H9 (cell line): ENCODE data around the gene SLC2A14. TPM values are rescaled to one million over a fixed set of nuclear protein-coding genes. Genes with fewer than 3 reads are reported as not detected.

Experiments
- DNase-seq: peaks from one replicate; pipeline ENCODE4 v3.0.0-alpha.2; 2017
- H2AFZ ChIP-seq: one replicate; pipeline ENCODE4 v1.6.1; 2013; ENCODE audit warnings: mild to moderate bottlenecking, low read length, control low read depth, moderate library complexity
- H2AK5ac ChIP-seq: 2 replicates; pipeline ENCODE4 v1.6.1; 2013; ENCODE audit warnings: low read length, control low read depth, mixed read lengths; ENCODE audit not compliant: insufficient read length
- H2BK120ac ChIP-seq: one replicate; pipeline ENCODE4 v1.6.1; 2013; ENCODE audit warnings: low read depth, mild to moderate bottlenecking, low read length, control low read depth, inconsistent platforms; ENCODE audit not compliant: poor library complexity, severe bottlenecking
- H2BK12ac ChIP-seq: 2 replicates; pipeline ENCODE4 v1.6.1; 2013; ENCODE audit warnings: low read length, control low read depth, mixed read lengths, low read depth; ENCODE audit not compliant: insufficient read length
- H2BK15ac ChIP-seq: 2 replicates; pipeline ENCODE4 v1.6.1; 2013; ENCODE audit warnings: low read depth, low read length, control low read depth
- H2BK20ac ChIP-seq: one replicate; pipeline ENCODE4 v1.6.1; 2013; ENCODE audit warnings: low read depth, mild to moderate bottlenecking, low read length, control low read depth, inconsistent platforms; ENCODE audit not compliant: poor library complexity, severe bottlenecking
- H2BK5ac ChIP-seq: 2 replicates; pipeline ENCODE4 v1.6.1; 2013; ENCODE audit warnings: low read length, control low read depth, mixed read lengths; ENCODE audit not compliant: insufficient read length
- H3K14ac ChIP-seq: 2 replicates; pipeline ENCODE4 v1.6.1; 2013; ENCODE audit warnings: low read length, control low read depth; ENCODE audit not compliant: insufficient read depth
- H3K18ac ChIP-seq: 2 replicates; pipeline ENCODE4 v1.6.1; 2013; ENCODE audit warnings: low read depth, mild to moderate bottlenecking, mixed read lengths, low read length, control low read depth; ENCODE audit not compliant: insufficient read length
- H3K23ac ChIP-seq: 2 replicates; pipeline ENCODE4 v1.6.1; 2013; ENCODE audit warnings: low read length, control low read depth, mixed read lengths, low read depth; ENCODE audit not compliant: insufficient read length
- H3K23me2 ChIP-seq: 2 replicates; pipeline ENCODE4 v1.6.1; 2013; ENCODE audit warnings: low read depth, mild to moderate bottlenecking, mixed read lengths, low read length, control low read depth; ENCODE audit not compliant: insufficient read length, poor library complexity, severe bottlenecking
- H3K27ac ChIP-seq: 2 replicates; pipeline ENCODE4 v1.5.1; 2013; ENCODE audit warnings: low read length, control low read depth, mixed read lengths, low read depth; ENCODE audit not compliant: insufficient read length
- H3K27me3 ChIP-seq: 2 replicates; pipeline ENCODE4 v1.6.1; 2013; ENCODE audit warnings: low read length, control low read depth, inconsistent platforms; ENCODE audit not compliant: insufficient read depth
- H3K4ac ChIP-seq: 2 replicates; pipeline ENCODE4 v1.6.1; 2013; ENCODE audit warnings: low read depth, mild to moderate bottlenecking, control low read depth, inconsistent platforms, low read length, moderate library complexity
- H3K4me1 ChIP-seq: 2 replicates; pipeline ENCODE4 v1.6.1; 2013; ENCODE audit warnings: low read length, control low read depth, inconsistent platforms; ENCODE audit not compliant: insufficient read depth
- H3K4me2 ChIP-seq: 2 replicates; pipeline ENCODE4 v1.6.1; 2013; ENCODE audit warnings: low read length, control low read depth, mixed read lengths; ENCODE audit not compliant: insufficient read length, insufficient read depth
- H3K56ac ChIP-seq: 2 replicates; pipeline ENCODE4 v1.6.1; 2013; ENCODE audit warnings: low read depth, mild to moderate bottlenecking, mixed read lengths, low read length, control low read depth; ENCODE audit not compliant: insufficient read length
- H3K79me1 ChIP-seq: 2 replicates; pipeline ENCODE4 v1.6.1; 2013; ENCODE audit warnings: low read depth, mild to moderate bottlenecking, moderate library complexity, low read length, control low read depth, inconsistent platforms; ENCODE audit not compliant: insufficient read depth, poor library complexity, severe bottlenecking
- H3K79me2 ChIP-seq: 2 replicates; pipeline ENCODE4 v1.6.1; 2013; ENCODE audit warnings: low read length, control low read depth, inconsistent platforms; ENCODE audit not compliant: insufficient read depth
- H3K9ac ChIP-seq: 2 replicates; pipeline ENCODE4 v1.6.1; 2013; ENCODE audit warnings: low read length, control low read depth, mixed read lengths; ENCODE audit not compliant: insufficient read length; ENCODE audit errors: extremely low read depth
- H3K9me3 ChIP-seq: one replicate; pipeline ENCODE4 v1.6.1; 2013; ENCODE audit warnings: low read depth, low read length, inconsistent platforms; ENCODE audit not compliant: control insufficient read depth
- H3T11ph ChIP-seq: one replicate; pipeline ENCODE4 v1.6.1; 2013; ENCODE audit warnings: mild to moderate bottlenecking, low read length, control low read depth, inconsistent platforms
- H4K20me1 ChIP-seq: one replicate; pipeline ENCODE4 v1.6.1; 2013; ENCODE audit not compliant: control insufficient read depth, insufficient read length, insufficient read depth
- H4K5ac ChIP-seq: 2 replicates; pipeline ENCODE4 v1.6.1; 2013; ENCODE audit warnings: low read depth, mild to moderate bottlenecking, mixed read lengths, low read length, control low read depth; ENCODE audit not compliant: insufficient read length
- H4K8ac ChIP-seq: replicated peaks from 2 replicates; pipeline ENCODE4 v1.6.1; 2013; ENCODE audit warnings: low read length, control low read depth, mixed read lengths, low read depth; ENCODE audit not compliant: insufficient read length
- H4K91ac ChIP-seq: 2 replicates; pipeline ENCODE4 v1.6.1; 2013; ENCODE audit warnings: low read depth, mild to moderate bottlenecking, moderate library complexity, mixed read lengths, low read length, control low read depth; ENCODE audit not compliant: insufficient read length
- H3K27ac Mint-ChIP-seq, 3 experiments: 2 replicates in 2 of 3; 3 replicates in 1 of 3; pipeline ENCODE4 v1.8.0; 2020 to 2021; ENCODE audit warnings: mixed read lengths in 3 of 3, mild to moderate bottlenecking in 1 of 3, moderate library complexity in 1 of 3
- H3K27me3 Mint-ChIP-seq: 2 replicates; pipeline ENCODE4 v1.8.0; 2021; ENCODE audit warnings: low read depth, mild to moderate bottlenecking, moderate library complexity, mixed read lengths
- H3K36me3 Mint-ChIP-seq, 3 experiments: 2 replicates in 2 of 3; 3 replicates in 1 of 3; pipeline ENCODE4 v1.8.0; 2020 to 2021; ENCODE audit warnings: low read depth in 3 of 3, mixed read lengths in 3 of 3; ENCODE audit not compliant: insufficient read depth in 1 of 3
- H3K4me1 Mint-ChIP-seq, 2 experiments: 2 replicates each; pipeline ENCODE4 v1.8.0; 2020; ENCODE audit warnings: mixed read lengths in 2 of 2
- H3K4me3 Mint-ChIP-seq, 2 experiments: 2 replicates in 1 of 2; 3 replicates in 1 of 2; pipeline ENCODE4 v1.8.0; 2020 to 2021; ENCODE audit warnings: mild to moderate bottlenecking in 2 of 2, mixed read lengths in 2 of 2, moderate library complexity in 1 of 2
- H3K9me3 Mint-ChIP-seq, 2 experiments: 2 replicates in 1 of 2; 3 replicates in 1 of 2; pipeline ENCODE4 v1.8.0; 2020; ENCODE audit warnings: mild to moderate bottlenecking in 2 of 2, mixed read lengths in 2 of 2, moderate library complexity in 1 of 2
- CTCF ChIP-seq: fragments of 200-600 bp; sonication (generic); conservative IDR thresholded peaks from 3 replicates; pipeline ENCODE4 v1.8.0; 2021; ENCODE audit warnings: antibody characterized with exemption, mild to moderate bottlenecking
- WGBS: extraction: QIAGEN DNeasy Blood & Tissue Kit; methylation state at CpG from one replicate; pipeline ENCODE4 v1.1.7; 2013; ENCODE audit warnings: missing lambda C conversion rate, low lambda C conversion rate, mixed read lengths; ENCODE audit not compliant: insufficient read length; ENCODE audit errors: extremely low coverage; 5-methylcytosine and 5-hydroxymethylcytosine counted together
- total RNA-seq: library from RNA; stranded (reverse); gene quantifications from 2 replicates; pipeline ENCODE4 v1.2.1, GENCODE V29; 2021

SLC2A14 gene
- total RNA-seq, 1 experiment from 2014 or later: 19.1 TPM

GRCh38 chr12:7837366-7837765 lies 35.3 kb downstream of the SLC2A14 start:
- no peak overlapping the region for H3K18ac ChIP-seq
- H2BK5ac ChIP-seq: no peak overlapping the region
- no peak overlapping the region for H3K4me2 ChIP-seq
- no peak overlapping the region for H3K14ac ChIP-seq
- H3K23ac ChIP-seq: no peak overlapping the region
- no peak overlapping the region for H4K8ac ChIP-seq
- H2BK20ac ChIP-seq: no peak overlapping the region
- WGBS: no CpG with 5 or more reads among the region's 6 CpGs
- H3K4ac ChIP-seq: no peak overlapping the region
- H4K20me1 ChIP-seq: no peaks in the 10 kb centered on the region
- H3K27ac ChIP-seq: no peak overlapping the region
- Mint-ChIP-seq H3K27ac (no peak overlapping the region), H3K27me3 (no peaks in the 10 kb centered on the region), H3K36me3 (no peaks in the 10 kb centered on the region), H3K9me3 (no peaks in the 10 kb centered on the region), H3K4me3 (no peak overlapping the region), H3K4me1 (peaks cover 25 to 26% of the 10 kb centered on the region in 2 experiments)
- H3K79me1 ChIP-seq: no peaks in the 10 kb centered on the region
- H2BK15ac ChIP-seq: no peak overlapping the region
- H3K56ac ChIP-seq: no peak overlapping the region
- no peak overlapping the region for H3K9ac ChIP-seq
- no peaks in the 10 kb centered on the region for H3K9me3 ChIP-seq
- H4K5ac ChIP-seq: no peak overlapping the region
- no peak for DNase-seq
- H3T11ph ChIP-seq: no peak overlapping the region
- no peaks in the 10 kb centered on the region for H3K27me3 ChIP-seq
- no peak for TF ChIP-seq CTCF
- no peaks in the 10 kb centered on the region for H3K79me2 ChIP-seq
- no peak overlapping the region for H2AK5ac ChIP-seq
- no peak overlapping the region for H4K91ac ChIP-seq
- no peaks in the 10 kb centered on the region for H3K4me1 ChIP-seq
- no peak overlapping the region for H2BK120ac ChIP-seq
- no peaks in the 10 kb centered on the region for H3K23me2 ChIP-seq
- no peak overlapping the region for H2BK12ac ChIP-seq
- no peak overlapping the region for H2AFZ ChIP-seq
